AG09309 (cell line): Measurements from ENCODE around the gene PLB1.

ENCODE experiments used
- DNase-seq: peaks from one replicate; pipeline ENCODE4 v3.0.0-alpha.2; 2010; ENCODE audit warnings: low read depth
- H3K4me3 ChIP-seq: 2 replicates; pipeline ENCODE4 v1.5.1; 2011; ENCODE audit warnings: mild to moderate bottlenecking, low read depth, low read length, moderate library complexity; ENCODE audit not compliant: control insufficient read depth
- TF ChIP-seq, protein P1 (sequence below): IDR thresholded peaks from 2 replicates; pipeline ENCODE4 v1.5.1; 2011; ENCODE audit warnings: mild to moderate bottlenecking, low read depth, low read length, inconsistent platforms; ENCODE audit not compliant: insufficient read depth, control insufficient read depth; ENCODE audit errors: missing control alignments

The PLB1 gene

DNA sequence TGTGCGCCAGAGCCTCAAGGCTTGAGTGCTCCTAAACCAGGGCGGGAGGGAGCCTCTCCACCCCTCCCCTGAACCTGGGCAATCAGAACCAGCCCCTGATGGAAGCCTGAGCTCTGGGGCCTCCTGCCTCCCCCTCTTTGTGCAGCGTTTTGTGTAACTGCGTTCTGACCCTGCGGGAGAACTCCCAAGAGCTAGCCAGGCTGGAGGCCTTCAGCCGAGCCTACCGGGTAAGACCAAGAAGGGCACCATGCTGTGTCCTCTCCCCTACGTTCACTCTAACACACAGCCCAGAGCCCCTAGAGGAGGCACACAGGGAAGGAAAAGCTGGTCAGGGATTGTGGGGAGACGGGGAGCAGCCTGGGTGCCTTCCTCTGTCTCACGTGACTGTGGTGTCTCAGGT lies 108.0 kb downstream of the PLB1 start:
- no peak for DNase-seq
- H3K4me3 ChIP-seq: no peak overlapping the region
- TF ChIP-seq, protein P1, sequence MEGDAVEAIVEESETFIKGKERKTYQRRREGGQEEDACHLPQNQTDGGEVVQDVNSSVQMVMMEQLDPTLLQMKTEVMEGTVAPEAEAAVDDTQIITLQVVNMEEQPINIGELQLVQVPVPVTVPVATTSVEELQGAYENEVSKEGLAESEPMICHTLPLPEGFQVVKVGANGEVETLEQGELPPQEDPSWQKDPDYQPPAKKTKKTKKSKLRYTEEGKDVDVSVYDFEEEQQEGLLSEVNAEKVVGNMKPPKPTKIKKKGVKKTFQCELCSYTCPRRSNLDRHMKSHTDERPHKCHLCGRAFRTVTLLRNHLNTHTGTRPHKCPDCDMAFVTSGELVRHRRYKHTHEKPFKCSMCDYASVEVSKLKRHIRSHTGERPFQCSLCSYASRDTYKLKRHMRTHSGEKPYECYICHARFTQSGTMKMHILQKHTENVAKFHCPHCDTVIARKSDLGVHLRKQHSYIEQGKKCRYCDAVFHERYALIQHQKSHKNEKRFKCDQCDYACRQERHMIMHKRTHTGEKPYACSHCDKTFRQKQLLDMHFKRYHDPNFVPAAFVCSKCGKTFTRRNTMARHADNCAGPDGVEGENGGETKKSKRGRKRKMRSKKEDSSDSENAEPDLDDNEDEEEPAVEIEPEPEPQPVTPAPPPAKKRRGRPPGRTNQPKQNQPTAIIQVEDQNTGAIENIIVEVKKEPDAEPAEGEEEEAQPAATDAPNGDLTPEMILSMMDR: no peak

DNA sequence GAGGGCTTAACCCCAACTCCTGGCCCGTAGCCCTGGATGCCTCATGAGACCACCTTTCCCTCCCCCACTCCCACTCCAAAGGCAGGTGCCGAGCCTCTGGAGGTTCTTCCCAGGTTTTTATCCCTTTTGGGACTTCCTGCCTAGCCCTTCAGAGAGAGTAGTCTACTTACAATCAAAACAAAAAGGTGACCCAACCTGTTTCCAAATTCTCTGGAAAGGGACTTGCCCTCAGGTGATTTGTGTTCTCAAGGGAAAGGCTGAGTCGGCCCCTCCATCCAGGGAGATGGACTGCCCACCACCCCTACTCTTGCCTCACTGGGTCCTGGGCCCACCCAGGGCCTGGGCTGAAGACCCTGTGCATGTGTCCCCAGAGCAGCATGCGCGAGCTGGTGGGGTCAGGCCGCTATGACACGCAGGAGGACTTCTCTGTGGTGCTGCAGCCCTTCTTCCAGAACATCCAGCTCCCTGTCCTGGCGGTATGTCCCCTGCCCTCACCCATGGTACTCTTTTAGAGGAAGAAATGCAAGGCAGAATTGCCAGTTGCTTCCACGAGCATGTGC lies 108.5 kb downstream of the PLB1 start:
- TF ChIP-seq, protein P1: no peak
- no peak overlapping the region for H3K4me3 ChIP-seq
- no peak for DNase-seq

DNA sequence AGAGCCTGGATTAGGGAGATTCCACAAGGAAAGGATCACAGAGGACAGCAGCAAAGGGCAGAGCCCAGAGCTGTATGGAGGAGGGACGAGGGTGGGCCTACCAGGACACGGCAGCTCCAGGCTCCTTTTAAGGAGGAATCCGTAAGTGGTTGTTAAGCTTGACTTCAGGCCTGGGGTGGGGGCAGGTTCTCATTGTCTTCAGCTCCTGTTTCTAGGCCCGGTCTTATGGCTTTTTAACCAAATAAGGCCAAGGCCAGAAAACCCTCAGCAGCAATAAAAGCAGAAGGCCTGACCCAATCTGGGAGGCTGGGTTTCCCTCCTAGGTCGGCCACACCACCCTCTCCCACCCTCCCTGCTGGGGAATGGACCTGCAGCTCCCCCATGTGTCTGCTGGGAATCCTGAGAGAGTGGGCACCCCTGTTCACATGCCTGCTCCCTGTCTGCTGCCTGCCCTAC lies 111.2 kb downstream of the PLB1 start:
- TF ChIP-seq, protein P1: peak; percentile 20
- DNase-seq: no peak
- no peak overlapping the region for H3K4me3 ChIP-seq

- TF ChIP-seq, protein P1: no peak
- DNase-seq: no peak
- no peak overlapping the region for H3K4me3 ChIP-seq
Measured at GRCh38 chr2:28607730-28608499, 112.1 kb downstream of the PLB1 start.

DNA sequence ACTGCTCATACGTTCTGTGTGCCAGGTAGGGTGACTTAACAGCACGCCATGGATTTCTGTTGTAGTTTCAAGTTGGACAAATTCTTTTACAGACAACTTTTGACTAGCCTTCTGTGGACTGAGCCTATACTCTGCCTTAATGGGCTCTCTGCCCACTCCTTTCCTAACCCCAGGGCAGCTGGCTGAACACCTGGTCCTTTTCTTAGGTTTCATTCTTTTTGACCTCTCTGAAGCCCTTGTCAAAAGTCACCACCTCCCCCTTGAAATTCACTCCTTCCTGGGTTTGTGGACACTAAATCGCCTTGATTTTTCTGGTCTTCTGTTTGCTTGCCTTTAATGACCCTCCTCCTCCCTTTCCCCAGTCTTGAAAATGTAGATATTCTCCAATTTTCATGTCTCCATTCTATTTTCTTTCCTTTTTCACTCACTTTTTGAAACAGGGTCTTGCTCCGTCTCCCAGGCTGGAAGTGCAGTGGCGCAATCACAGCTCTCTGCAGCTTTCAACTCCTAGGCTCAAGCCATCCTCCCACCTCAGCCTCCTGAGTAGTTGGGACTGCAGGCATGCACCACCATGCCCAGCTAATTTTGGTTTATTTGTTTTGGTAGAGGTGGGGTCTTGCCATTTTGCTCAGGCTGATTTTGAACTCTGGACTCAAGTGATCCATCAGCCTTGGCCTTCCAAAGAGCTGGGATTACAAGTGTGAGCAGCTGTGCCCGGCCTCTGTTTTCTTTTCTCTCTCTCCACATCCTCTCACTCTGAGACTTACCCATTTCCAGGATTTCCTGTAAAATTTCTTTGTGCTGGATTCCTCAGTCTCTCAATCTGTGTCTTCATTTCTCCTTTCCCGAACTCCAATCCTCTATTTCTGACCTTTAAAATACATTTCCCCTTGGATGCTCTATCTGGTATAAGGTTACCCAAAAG lies 112.9 kb downstream of the PLB1 start:
- TF ChIP-seq, protein P1: no peak
- DNase-seq: no peak
- H3K4me3 ChIP-seq: no peak overlapping the region

- H3K4me3 ChIP-seq: no peak overlapping the region
- TF ChIP-seq, protein P1: no peak
- DNase-seq: peak; percentile 40
Measured at GRCh38 chr2:28610583-28611201, 114.8 kb downstream of the PLB1 start.
